Body of pancreas (tissue), 4 donors: Measurements from ENCODE around the gene PNMA8B. TPM values are rescaled to one million over a fixed set of nuclear protein-coding genes. Genes with fewer than 3 reads are reported as not detected.

ENCODE experiments used
- ATAC-seq: fragments of 150-250 bp; one replicate; pipeline ENCODE4 v1.9.1; 2016
- DNase-seq, 4 donors: peaks; one replicate each; pipeline ENCODE4 v3.0.0-alpha.2; 2019
- H3K27ac ChIP-seq, 4 donors: fragments of 200-600 bp; sonication (generic); 1 replicate in 3 of 4; 2 replicates in 1 of 4; pipeline versions ENCODE4 v1.5.1 to v1.6.1; 2016 to 2019; ENCODE audit warnings: mild to moderate bottlenecking in 1 of 4, mixed read lengths in 1 of 4, moderate library complexity in 1 of 4
- H3K27me3 ChIP-seq, 2 donors: fragments of 200-600 bp; sonication (generic); one replicate each; pipeline ENCODE4 v1.6.0; 2016; ENCODE audit warnings: mild to moderate bottlenecking in 1 of 2
- H3K36me3 ChIP-seq, 2 donors: fragments of 200-600 bp; sonication (generic); replicated peaks in 1 of 2; 2 replicates each; pipeline ENCODE4 v1.5.1; 2016; ENCODE audit warnings: low read depth in 2 of 2; ENCODE audit not compliant: insufficient read depth in 1 of 2
- H3K4me1 ChIP-seq: fragments of 200-600 bp; sonication (generic); one replicate; pipeline ENCODE4 v1.6.0; 2016
- H3K4me3 ChIP-seq, 2 donors: fragments of 200-600 bp; sonication (generic); 1 replicate in 1 of 2; 2 replicates in 1 of 2; pipeline ENCODE4 v1.5.1; 2016 to 2019
- H3K9me3 ChIP-seq, 3 donors: fragments of 200-600 bp; sonication (generic); 1 replicate in 2 of 3; 2 replicates in 1 of 3; pipeline ENCODE4 v1.5.1; 2016
- POLR2A ChIP-seq, 3 donors: fragments of 450-650 bp; IDR thresholded peaks; one replicate each; pipeline ENCODE4 v1.6.1; 2016; ENCODE audit warnings: antibody characterized with exemption in 3 of 3, mild to moderate bottlenecking in 2 of 3
- whole genome bisulfite sequencing, 2 donors: methylation state at CpG; one replicate each; pipeline ENCODE4 v1.1.5; 2017; 5-methylcytosine and 5-hydroxymethylcytosine counted together
- intact Hi-C: fragments of 100-400 bp; cut with DNase I; formaldehyde crosslinking; loops from one replicate; pipeline ENCODE4 v1.15.1; 2023
- total RNA-seq, 2 donors: library from RNA; depleted of rRNA; stranded (reverse); fragments of >200 nt; gene quantifications; one replicate each; pipeline ENCODE4 v1.1.0, GENCODE V29; 2016
- TF ChIP-seq, protein P1 (sequence below), 7 experiments: fragments of 450-650 bp in 4 of 7; fragments of 200-600 bp in 3 of 7; sonication (generic) in 3 of 7; IDR thresholded peaks; one replicate each; pipeline ENCODE4 v1.5.1; 2016 to 2019; ENCODE audit warnings: antibody characterized with exemption in 7 of 7

PNMA8B gene
- total RNA-seq, 2 donors from 2014 or later: 2.1 to 2.6 TPM

DNA sequence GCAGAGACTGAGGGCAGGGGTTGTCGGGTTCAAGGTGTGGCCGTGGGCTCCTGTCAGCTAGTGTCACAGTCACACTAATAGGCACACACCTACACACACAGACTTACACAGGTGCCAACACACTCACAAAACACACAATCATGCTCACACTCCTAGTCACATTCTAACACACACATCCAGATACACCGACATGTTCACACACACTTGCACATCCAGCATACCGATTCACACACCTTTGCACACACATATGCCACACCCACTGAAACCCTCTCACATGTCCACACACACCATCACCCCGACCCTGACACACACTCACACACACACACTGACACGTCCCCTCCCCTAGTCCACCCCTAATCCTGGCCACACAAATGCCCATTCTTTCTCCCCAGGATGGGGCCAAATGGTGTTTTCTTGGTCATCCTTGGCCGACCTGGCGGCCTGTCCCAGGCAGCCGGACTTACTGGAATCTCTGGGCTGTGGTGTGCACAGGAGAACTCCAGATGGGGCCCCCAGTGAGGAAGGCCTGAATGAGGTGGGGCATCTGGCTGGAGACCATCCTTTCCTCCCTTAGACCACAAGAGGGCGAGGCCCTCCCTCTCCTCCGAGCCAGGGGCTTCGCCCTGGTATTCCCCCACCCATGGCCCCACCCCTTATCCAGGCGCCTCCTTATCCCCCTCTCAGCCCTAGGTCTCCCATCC lies 19.1 kb upstream of the PNMA8B start:
- Histone ChIP-seq H3K27me3 (no peaks in the 10 kb centered on the region), H3K9me3 (no peaks in the 10 kb centered on the region), H3K36me3 (no peaks in the 10 kb centered on the region), H3K4me3 (no peak overlapping the region), H3K4me1 (peaks cover 9% of the 10 kb centered on the region), H3K27ac (no peak overlapping the region)
- WGBS, 2 donors: 54 to 60% methylated on average over 13 of the region's 13 CpGs
- intact Hi-C loops: no loop called here
- no peak for DNase-seq
- TF ChIP-seq POLR2A (IDR thresholded peaks at IDR 0.05): no peak
- TF ChIP-seq, protein P1, sequence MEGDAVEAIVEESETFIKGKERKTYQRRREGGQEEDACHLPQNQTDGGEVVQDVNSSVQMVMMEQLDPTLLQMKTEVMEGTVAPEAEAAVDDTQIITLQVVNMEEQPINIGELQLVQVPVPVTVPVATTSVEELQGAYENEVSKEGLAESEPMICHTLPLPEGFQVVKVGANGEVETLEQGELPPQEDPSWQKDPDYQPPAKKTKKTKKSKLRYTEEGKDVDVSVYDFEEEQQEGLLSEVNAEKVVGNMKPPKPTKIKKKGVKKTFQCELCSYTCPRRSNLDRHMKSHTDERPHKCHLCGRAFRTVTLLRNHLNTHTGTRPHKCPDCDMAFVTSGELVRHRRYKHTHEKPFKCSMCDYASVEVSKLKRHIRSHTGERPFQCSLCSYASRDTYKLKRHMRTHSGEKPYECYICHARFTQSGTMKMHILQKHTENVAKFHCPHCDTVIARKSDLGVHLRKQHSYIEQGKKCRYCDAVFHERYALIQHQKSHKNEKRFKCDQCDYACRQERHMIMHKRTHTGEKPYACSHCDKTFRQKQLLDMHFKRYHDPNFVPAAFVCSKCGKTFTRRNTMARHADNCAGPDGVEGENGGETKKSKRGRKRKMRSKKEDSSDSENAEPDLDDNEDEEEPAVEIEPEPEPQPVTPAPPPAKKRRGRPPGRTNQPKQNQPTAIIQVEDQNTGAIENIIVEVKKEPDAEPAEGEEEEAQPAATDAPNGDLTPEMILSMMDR (IDR thresholded peaks at IDR 0.05): no peak
- no peak for ATAC-seq

- peak; percentile 74 to 85 (median 82) for DNase-seq
Measured at GRCh38 chr19:46513461-46514236, 18.0 kb upstream of the PNMA8B start.

GRCh38 chr19:46511237-46511636 lies 15.6 kb upstream of the PNMA8B start:
- Histone ChIP-seq H3K9me3 (no peaks in the 10 kb centered on the region), H3K36me3 (no peaks in the 10 kb centered on the region), H3K4me1 (peaks cover 9% of the 10 kb centered on the region), H3K27ac (no peak overlapping the region), H3K4me3 (no peak overlapping the region), H3K27me3 (no peaks in the 10 kb centered on the region)
- TF ChIP-seq, protein P1 (IDR thresholded peaks at IDR 0.05): no peak
- no peak for TF ChIP-seq POLR2A (IDR thresholded peaks at IDR 0.05)
- intact Hi-C loops: no loop called here
- no peak for ATAC-seq
- WGBS, 2 donors: 71 to 76% methylated on average over 4 of the region's 4 CpGs
- DNase-seq: no peak

More at GRCh38 chr19:46513461-46514236, 18.0 kb upstream of the PNMA8B start:
- no peak overlapping the region for H3K27ac ChIP-seq
- 23 to 44% methylated on average over 11 to 36 of the region's 36 CpGs for WGBS, 2 donors
- no peaks in the 10 kb centered on the region for H3K9me3 ChIP-seq
- intact Hi-C loops: no loop called here
- H3K4me3 ChIP-seq: no peak overlapping the region
- peak; percentile 88 for ATAC-seq
- H3K36me3 ChIP-seq: no peaks in the 10 kb centered on the region
- TF ChIP-seq, protein P1 (IDR thresholded peaks at IDR 0.05): peak; percentile 86 to 95 (median 91)
- TF ChIP-seq POLR2A (IDR thresholded peaks at IDR 0.05): no peak
- peaks cover 9% of the 10 kb centered on the region for H3K4me1 ChIP-seq
- H3K27me3 ChIP-seq: no peaks in the 10 kb centered on the region

DNA sequence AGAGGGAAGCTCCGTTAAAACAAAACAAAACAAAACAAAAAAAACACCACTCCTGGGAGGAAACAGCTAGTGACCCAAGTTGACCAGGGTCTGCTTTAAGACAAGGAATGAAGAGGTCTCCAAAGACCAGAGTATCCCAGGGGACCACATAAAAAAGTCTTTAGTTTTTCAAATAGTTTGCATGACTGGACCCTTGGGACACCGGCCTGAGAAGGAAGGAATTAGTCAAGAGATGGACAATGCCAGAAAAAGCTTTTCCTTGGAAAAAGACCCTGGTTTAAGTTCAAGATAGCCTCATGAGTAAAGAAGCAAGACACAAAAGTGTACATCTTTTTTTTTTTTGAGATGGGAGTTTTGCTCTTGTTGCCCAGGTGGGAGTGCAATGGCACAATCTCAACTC lies 12.5 kb upstream of the PNMA8B start:
- intact Hi-C loops: no loop called here
- 79 to 92% methylated on average over 2 of the region's 2 CpGs for WGBS, 2 donors

More for the DNA sequence above, 12.5 kb upstream of the PNMA8B start:
- Histone ChIP-seq H3K9me3 (no peaks in the 10 kb centered on the region), H3K27ac (no peak overlapping the region), H3K36me3 (no peaks in the 10 kb centered on the region), H3K27me3 (no peaks in the 10 kb centered on the region), H3K4me1 (peaks cover under 1% of the 10 kb centered on the region), H3K4me3 (no peak overlapping the region)
- no peak for ATAC-seq
- DNase-seq: no peak
- TF ChIP-seq POLR2A (IDR thresholded peaks at IDR 0.05): no peak
- TF ChIP-seq, protein P1 (IDR thresholded peaks at IDR 0.05): no peak
